Muscle layer of duodenum (tissue), 2 donors: ENCODE results near the gene ATP23.
A peak's percentile ranks its signal among the peaks of the same experiment; 100 is the strongest.

Experiments
- H3K27ac ChIP-seq: one replicate; pipeline ENCODE4 v1.7.0; 2013; ENCODE audit warnings: mild to moderate bottlenecking, low read length
- H3K27me3 ChIP-seq: one replicate; pipeline ENCODE4 v1.7.0; 2013; ENCODE audit warnings: low read depth, mild to moderate bottlenecking, control low read depth, low read length
- H3K36me3 ChIP-seq, 2 donors: one replicate each; pipeline ENCODE4 v1.7.0; 2013; ENCODE audit warnings: low read length in 2 of 2, control low read depth in 1 of 2, mild to moderate bottlenecking in 1 of 2; ENCODE audit not compliant: insufficient read depth in 2 of 2, control insufficient read depth in 1 of 2
- H3K4me1 ChIP-seq, 2 donors: one replicate each; pipeline ENCODE4 v1.7.0; 2013; ENCODE audit warnings: low read length in 2 of 2, mild to moderate bottlenecking in 2 of 2, control low read depth in 1 of 2, moderate library complexity in 1 of 2; ENCODE audit not compliant: insufficient read depth in 2 of 2, control insufficient read depth in 1 of 2
- H3K4me3 ChIP-seq, 2 donors: one replicate each; pipeline ENCODE4 v1.7.0; 2013; ENCODE audit warnings: low read length in 2 of 2, low read depth in 1 of 2, mild to moderate bottlenecking in 1 of 2
- H3K9me3 ChIP-seq, 2 donors: one replicate each; pipeline ENCODE4 v1.7.0; 2013; ENCODE audit warnings: low read length in 2 of 2, control low read depth in 1 of 2, mild to moderate bottlenecking in 1 of 2; ENCODE audit not compliant: control insufficient read depth in 1 of 2
- donor health status: healthy.

ATP23 gene

DNA sequence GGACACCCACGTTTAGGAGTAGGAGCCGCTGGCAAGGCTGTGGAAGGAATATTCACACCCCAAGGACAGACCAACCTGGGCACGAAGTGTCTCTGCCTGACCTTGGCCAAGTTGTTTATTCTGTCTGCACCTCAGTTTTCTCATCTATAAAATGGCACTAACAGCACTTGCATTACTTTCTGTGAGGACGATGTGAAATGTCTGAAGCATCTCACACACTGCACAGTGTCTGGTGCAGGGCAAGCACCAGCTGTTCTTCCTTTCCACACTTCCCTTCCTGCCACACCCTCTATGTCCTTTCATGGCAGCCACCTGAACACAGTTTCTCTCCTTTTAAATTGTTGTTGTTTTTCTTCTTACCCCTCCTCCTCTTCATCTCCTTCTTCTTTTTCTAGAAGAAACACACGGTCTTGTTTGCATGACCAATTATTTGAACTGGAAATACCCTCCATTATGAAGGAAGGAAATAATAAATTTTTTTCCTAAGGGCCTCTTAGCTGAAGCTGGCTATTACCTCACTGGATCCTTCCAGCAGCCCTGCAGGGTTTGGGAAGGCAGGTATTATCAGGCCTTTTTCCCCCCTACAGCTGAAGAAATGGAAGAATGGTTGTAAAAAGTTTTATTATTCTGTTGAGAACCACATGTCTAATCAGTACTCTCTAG lies 42.9 kb upstream of the ATP23 start:
- Histone ChIP-seq H3K4me1 (peaks cover 45 to 48% of the 10 kb centered on the region in 2 donors), H3K4me3 (no peak overlapping the region), H3K27me3 (no peaks in the 10 kb centered on the region), H3K27ac (peak overlapping the region; percentile 67), H3K9me3 (no peaks in the 10 kb centered on the region), H3K36me3 (peaks cover 0 to 6% of the 10 kb centered on the region in 2 donors)

DNA sequence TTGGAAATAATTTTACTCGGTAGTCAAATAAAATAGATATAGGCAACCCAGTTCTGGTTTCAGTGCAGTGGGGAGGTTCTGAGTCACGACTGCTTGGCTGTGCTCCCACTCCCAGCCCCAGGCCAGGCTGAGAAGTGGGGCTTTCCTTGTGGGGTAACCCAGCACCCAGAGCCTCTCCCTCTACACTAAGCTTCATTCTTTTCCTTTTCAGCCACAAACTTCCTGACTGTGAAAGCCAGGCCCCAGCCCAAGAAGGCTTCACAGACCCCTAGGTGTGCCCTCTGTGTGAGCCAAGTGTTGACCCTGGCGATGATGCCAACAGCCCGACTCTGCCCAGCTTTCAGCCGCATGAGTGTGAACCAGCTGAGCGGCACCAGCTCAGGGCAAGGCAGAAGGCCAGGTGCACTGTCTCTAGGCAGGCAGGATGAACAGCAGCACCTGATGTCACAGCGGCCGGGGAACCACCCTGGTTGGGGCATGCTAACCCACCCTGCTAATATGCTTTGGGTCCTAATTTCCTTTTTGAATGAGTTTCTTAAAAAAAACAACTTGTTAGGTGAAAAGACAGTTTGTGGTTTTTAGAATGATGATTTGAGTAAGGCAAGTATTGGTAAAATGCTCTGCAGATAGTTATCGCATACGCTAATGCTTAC lies 42.2 kb upstream of the ATP23 start:
- peaks cover 39 to 46% of the 10 kb centered on the region in 2 donors for H3K4me1 ChIP-seq
- no peaks in the 10 kb centered on the region for H3K27me3 ChIP-seq
- peak overlapping the region; percentile 67 for H3K27ac ChIP-seq
- H3K36me3 ChIP-seq = peaks cover 0 to 6% of the 10 kb centered on the region in 2 donors
- no peaks in the 10 kb centered on the region for H3K9me3 ChIP-seq
- no peak overlapping the region for H3K4me3 ChIP-seq

DNA sequence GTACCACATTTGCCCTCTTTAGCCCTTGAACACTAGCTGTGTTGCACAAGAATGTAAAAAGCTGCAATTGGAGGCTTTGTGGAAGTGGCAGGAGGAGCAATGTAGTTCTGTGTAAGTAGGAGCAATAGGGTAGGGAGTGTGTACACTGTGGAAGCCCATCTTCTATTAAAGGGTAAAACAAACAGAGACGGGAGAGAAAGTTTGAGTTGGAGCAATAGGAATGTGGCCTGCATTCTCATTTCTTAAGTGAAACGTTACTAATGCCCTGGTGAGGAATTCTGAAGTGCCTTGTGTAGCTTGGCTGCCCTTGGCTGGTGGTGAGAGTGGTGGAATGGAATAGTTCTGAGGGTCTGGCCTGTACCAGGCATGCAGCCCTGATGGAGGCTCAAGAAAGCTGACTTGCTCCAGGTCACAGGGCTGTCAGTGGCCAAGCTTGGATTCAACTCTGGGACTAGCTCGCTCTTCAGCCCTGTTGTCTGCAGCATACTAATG lies 38.8 kb upstream of the ATP23 start:
- H3K36me3 ChIP-seq = no peaks in the 10 kb centered on the region
- H3K9me3 ChIP-seq = no peaks in the 10 kb centered on the region
- no peak overlapping the region for H3K27ac ChIP-seq
- H3K4me3 ChIP-seq = no peak overlapping the region
- H3K4me1 ChIP-seq = peaks cover 13 to 19% of the 10 kb centered on the region in 2 donors
- no peaks in the 10 kb centered on the region for H3K27me3 ChIP-seq

DNA sequence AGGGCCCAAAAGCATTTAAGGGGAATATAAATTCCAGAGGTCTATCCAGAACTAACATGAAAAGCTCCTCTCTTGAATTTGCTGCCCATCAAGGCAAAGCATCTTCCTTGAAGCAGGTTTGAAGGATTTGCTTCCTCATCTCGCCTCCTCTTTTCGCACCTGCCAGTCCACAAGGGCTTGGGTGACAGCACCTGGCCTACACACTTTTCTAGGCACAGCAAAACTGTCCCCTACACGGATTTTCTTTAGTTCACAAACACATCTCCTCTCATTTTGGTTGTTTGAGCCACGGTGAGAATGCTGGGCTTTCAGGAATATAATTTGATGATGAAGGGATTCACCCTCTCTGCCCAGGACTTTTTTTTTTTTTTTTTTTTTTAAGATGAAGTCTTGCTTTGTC lies 36.9 kb upstream of the ATP23 start:
- Histone ChIP-seq H3K27ac (no peak overlapping the region), H3K36me3 (no peaks in the 10 kb centered on the region), H3K27me3 (no peaks in the 10 kb centered on the region), H3K9me3 (no peaks in the 10 kb centered on the region), H3K4me1 (no peaks in the 10 kb centered on the region), H3K4me3 (no peak overlapping the region)

DNA sequence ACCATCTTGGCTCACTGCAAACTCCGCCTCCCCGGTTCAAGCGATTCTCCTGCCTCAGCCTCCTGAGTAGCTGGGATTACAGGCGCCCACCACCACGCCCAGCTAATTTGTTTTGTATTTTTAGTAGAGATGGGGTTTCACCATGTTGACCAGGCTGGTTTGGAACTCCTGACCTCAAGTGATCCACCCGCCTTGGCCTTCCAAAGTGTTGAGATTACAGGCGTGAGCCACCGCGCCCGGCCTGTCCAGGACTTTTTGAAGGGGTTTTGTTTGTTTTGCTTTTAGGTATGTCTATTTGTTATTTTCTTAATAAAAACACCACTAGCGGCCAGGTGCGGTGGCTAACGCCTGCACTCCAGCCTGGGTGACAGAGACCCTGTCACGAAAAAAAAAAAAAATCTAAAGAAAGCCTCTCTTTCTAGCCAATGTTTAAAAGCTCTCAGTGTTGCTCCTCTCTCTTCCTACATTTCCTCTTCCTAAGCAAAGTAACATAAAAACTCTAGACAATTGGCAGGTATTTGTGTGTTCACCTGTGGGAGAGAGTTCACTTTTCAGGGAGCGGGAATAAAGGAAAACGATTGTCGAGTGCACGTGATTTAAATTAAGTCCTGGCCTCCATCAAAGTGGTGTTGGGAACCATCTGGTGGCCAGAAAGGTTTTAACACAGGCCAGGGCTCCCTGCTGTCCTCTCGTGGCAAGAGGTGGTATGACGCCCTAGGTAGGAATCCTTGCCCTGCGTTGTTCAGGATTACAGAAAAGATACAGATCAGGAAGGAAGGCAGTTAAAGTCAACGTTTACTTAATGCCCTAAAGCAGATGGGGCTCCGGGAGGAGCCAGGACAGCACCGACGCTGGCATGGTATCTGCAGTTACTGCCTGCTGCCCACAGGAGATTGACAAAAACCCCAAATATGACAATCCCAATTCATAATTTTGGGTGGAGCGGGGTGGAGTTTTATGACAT lies 36.2 kb upstream of the ATP23 start:
- H3K4me3 ChIP-seq = peak overlapping the region; percentile 41 to 49
- no peaks in the 10 kb centered on the region for H3K36me3 ChIP-seq
- no peaks in the 10 kb centered on the region for H3K4me1 ChIP-seq
- no peak overlapping the region for H3K27ac ChIP-seq
- no peaks in the 10 kb centered on the region for H3K27me3 ChIP-seq
- H3K9me3 ChIP-seq = no peaks in the 10 kb centered on the region

GRCh38 chr12:57905812-57906475 lies 35.4 kb upstream of the ATP23 start:
- Histone ChIP-seq H3K4me3 (no peak overlapping the region), H3K36me3 (no peaks in the 10 kb centered on the region), H3K4me1 (no peaks in the 10 kb centered on the region), H3K27ac (no peak overlapping the region), H3K9me3 (no peaks in the 10 kb centered on the region), H3K27me3 (no peaks in the 10 kb centered on the region)

DNA sequence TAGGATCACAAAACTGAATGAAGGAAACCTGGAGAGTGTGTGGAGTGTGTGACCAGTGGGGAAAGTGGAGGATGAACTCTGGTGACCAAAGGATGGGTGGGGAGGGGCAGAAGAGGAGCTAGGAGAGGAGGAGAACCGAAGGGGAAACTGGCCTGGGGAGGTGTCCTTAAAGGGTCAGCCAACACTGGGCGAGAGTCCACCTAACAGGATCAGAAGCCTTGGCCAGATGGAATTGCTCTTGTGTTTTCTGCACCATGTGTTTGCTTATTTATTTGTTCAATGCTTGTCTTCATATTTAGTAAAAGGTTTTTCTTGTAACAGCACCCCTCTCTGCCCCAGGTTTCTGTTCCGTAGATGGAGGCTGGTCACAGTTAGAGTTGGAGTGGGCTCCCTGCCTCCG lies 34.5 kb upstream of the ATP23 start:
- Histone ChIP-seq H3K4me1 (no peaks in the 10 kb centered on the region), H3K9me3 (no peaks in the 10 kb centered on the region), H3K4me3 (no peak overlapping the region), H3K27ac (no peak overlapping the region), H3K27me3 (no peaks in the 10 kb centered on the region), H3K36me3 (no peaks in the 10 kb centered on the region)

GRCh38 chr12:57907281-57907680 lies 34.1 kb upstream of the ATP23 start:
- no peaks in the 10 kb centered on the region for H3K27me3 ChIP-seq
- no peaks in the 10 kb centered on the region for H3K9me3 ChIP-seq
- no peak overlapping the region for H3K4me3 ChIP-seq
- no peaks in the 10 kb centered on the region for H3K4me1 ChIP-seq
- H3K27ac ChIP-seq = no peak overlapping the region
- H3K36me3 ChIP-seq = no peaks in the 10 kb centered on the region

- no peak overlapping the region for H3K27ac ChIP-seq
- no peaks in the 10 kb centered on the region for H3K4me1 ChIP-seq
- H3K27me3 ChIP-seq = no peaks in the 10 kb centered on the region
- no peaks in the 10 kb centered on the region for H3K9me3 ChIP-seq
- H3K36me3 ChIP-seq = no peaks in the 10 kb centered on the region
- H3K4me3 ChIP-seq = no peak overlapping the region
Observed at GRCh38 chr12:57908511-57908910, 32.9 kb upstream of the ATP23 start.

DNA sequence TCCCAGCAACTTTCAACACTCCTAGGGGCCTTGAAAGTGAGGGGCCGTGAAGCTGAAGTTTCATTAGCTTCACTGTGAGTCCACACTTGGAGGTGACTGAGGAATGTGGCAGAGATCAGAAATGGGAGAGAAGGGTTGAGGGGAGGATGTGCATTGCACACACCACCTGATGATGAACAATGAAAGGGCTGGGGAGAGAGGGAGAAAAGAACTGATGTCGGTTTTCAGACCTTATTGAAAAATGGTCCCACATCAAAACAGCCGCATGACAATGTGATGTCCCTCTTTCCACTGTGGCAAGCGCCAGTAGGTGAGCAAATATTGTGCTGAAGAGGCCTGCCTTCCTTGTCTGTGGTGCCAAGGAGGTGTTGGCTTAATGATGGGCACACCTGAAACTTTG lies 32.3 kb upstream of the ATP23 start:
- H3K9me3 ChIP-seq = no peaks in the 10 kb centered on the region
- no peaks in the 10 kb centered on the region for H3K4me1 ChIP-seq
- H3K27ac ChIP-seq = no peak overlapping the region
- no peaks in the 10 kb centered on the region for H3K36me3 ChIP-seq
- no peak overlapping the region for H3K4me3 ChIP-seq
- H3K27me3 ChIP-seq = no peaks in the 10 kb centered on the region

- H3K4me1 ChIP-seq = no peaks in the 10 kb centered on the region
- no peak overlapping the region for H3K27ac ChIP-seq
- H3K9me3 ChIP-seq = no peaks in the 10 kb centered on the region
- H3K4me3 ChIP-seq = no peak overlapping the region
- H3K27me3 ChIP-seq = no peaks in the 10 kb centered on the region
- H3K36me3 ChIP-seq = no peaks in the 10 kb centered on the region
Observed at GRCh38 chr12:57909611-57910010, 31.8 kb upstream of the ATP23 start.
